Uterus (tissue), 2 donors: ENCODE measurements around the gene SLC38A1.

Experiments
- CTCF ChIP-seq, 4 experiments: fragments of 200-600 bp in 2 of 4; fragments of 450-650 bp in 2 of 4; sonication (generic) in 2 of 4; IDR thresholded peaks; one replicate each; pipeline ENCODE4 v1.5.1; 2016 to 2019; ENCODE audit warnings: antibody characterized with exemption in 4 of 4, mild to moderate bottlenecking in 2 of 4, moderate library complexity in 1 of 4
- POLR2A ChIP-seq, 2 donors: fragments of 450-650 bp; IDR thresholded peaks; one replicate each; pipeline ENCODE4 v1.6.1; 2016; ENCODE audit warnings: antibody characterized with exemption in 2 of 2, mild to moderate bottlenecking in 1 of 2, moderate library complexity in 1 of 2

DNA sequence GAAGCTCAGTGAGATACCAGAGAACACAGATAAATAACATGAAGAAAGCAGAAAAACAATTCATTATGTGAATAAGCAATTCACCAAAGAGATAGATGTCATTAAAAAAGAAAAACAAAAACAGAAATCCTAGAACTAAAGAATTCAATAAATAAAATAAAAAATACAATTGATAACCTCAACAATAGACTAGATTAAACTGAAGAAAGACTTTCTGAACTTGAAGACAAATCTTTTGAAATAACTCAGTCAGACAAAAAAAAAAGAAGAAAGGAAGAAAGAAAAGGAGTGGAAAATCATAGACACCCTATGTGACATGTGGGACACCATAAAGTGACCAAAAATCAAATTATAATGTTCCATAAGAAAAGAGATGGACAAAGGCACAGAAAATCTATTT is 14.0 kb upstream of the SLC38A1 start:
- no peak for TF ChIP-seq CTCF (IDR thresholded peaks at IDR 0.05)
- no peak for TF ChIP-seq POLR2A (IDR thresholded peaks at IDR 0.05)
